Neural cell (in vitro differentiated cells): Measurements from ENCODE around the gene CNTLN.

Experiments used
- CTCF ChIP-seq: fragments of 450-650 bp; IDR thresholded peaks from 2 replicates; pipeline ENCODE4 v1.5.1; 2014; ENCODE audit warnings: antibody characterized with exemption, mild to moderate bottlenecking, moderate library complexity; ENCODE audit not compliant: poor library complexity, severe bottlenecking
- EP300 ChIP-seq: fragments of 450-650 bp; conservative IDR thresholded peaks from 2 replicates; pipeline ENCODE4 v1.6.1; 2014; ENCODE audit warnings: antibody characterized with exemption, mild to moderate bottlenecking, moderate library complexity; ENCODE audit not compliant: poor library complexity, severe bottlenecking
- EZH2 ChIP-seq: fragments of 200-600, 300-800 bp; shearing (Covaris generic), sonication (generic); IDR thresholded peaks from 2 replicates; pipeline ENCODE4 v1.6.1; 2014; ENCODE audit warnings: antibody characterized with exemption, low read length, borderline replicate concordance, mild to moderate bottlenecking; ENCODE audit not compliant: insufficient read depth, poor library complexity, severe bottlenecking
- POLR2AphosphoS5 ChIP-seq: IDR thresholded peaks from 2 replicates; pipeline ENCODE4 v1.6.1; 2012
- TAF1 ChIP-seq: IDR thresholded peaks from 2 replicates; pipeline ENCODE4 v1.6.1; 2012; ENCODE audit warnings: low read depth

DNA sequence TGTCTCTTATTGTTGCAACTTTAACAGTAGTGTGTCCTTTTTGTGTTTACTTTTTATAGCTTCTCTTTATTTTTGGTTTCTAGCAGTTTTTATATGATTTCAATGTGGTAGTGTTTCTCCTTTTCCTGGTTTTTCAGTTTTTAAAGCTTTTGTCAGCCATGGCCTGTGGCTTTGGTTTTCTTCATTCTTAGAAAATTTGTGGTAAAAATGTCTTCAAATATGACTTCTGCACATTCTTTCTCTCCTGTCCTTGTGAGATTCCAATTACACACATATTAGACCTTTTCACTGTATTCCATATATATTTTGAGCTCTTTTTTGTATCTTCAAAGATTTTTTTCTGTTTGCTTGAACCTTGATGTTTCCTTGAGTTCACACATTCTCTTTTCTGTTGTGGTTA lies 180.5 kb downstream of the CNTLN start:
- TF ChIP-seq CTCF (no peak), POLR2AphosphoS5 (no peak), EZH2 (no peak), TAF1 (no peak), EP300 (no peak)
